ENCODE measurements around the gene HPS5. TPM values are rescaled to one million over a fixed set of nuclear protein-coding genes. Genes with fewer than 3 reads are reported as not detected.

HPS5 gene
- total RNA-seq, 1 experiment from 2014 or later = 18.9 TPM

- H3K9me3 ChIP-seq (ENCODE audit: low read depth, low read length, poor library complexity, severe bottlenecking) = no peaks in the 10 kb centered on the region
- BruUV-seq (replicated peaks) = no TSS peak
- intact Hi-C loops (cut with micrococcal nuclease; ENCODE audit: unreplicated experiment) = no loop called here
- H3K4me3 ChIP-seq (ENCODE audit: low read depth, low read length, poor library complexity, severe bottlenecking) = no peak overlapping the region
- no peaks in the 10 kb centered on the region for H3K27me3 ChIP-seq (replicated peaks; ENCODE audit: insufficient read depth, low read depth, low read length, poor library complexity)
- no peak for TF ChIP-seq CTCF (conservative IDR thresholded peaks at IDR 0.05; ENCODE audit: low read depth, low read length)
- TF ChIP-seq EZH2 (IDR thresholded peaks at IDR 0.05; ENCODE audit: borderline replicate concordance, low read depth, low read length, poor library complexity, severe bottlenecking) = no peak
- H3K27ac ChIP-seq (ENCODE audit: low read depth, low read length, poor library complexity, severe bottlenecking) = no peak overlapping the region
- no peak for DNase-seq (ENCODE audit: low spot score)
- POLR2A ChIA-PET (ENCODE audit: low non-redundant PET) = no interaction called here
- H3K4me1 ChIP-seq (ENCODE audit: insufficient read depth, low read length, poor library complexity, severe bottlenecking) = no peaks in the 10 kb centered on the region
- no peaks in the 10 kb centered on the region for H3K36me3 ChIP-seq (ENCODE audit: insufficient read depth, low read length, poor library complexity, severe bottlenecking)
- CTCF ChIA-PET = no interaction called here
Observed at GRCh38 chr11:18261721-18262120, 60.2 kb downstream of the HPS5 start.

GRCh38 chr11:18259259-18259658, 62.7 kb downstream of the HPS5 start:
- DNase-seq (ENCODE audit: low spot score) = no peak
- intact Hi-C loops (cut with micrococcal nuclease; ENCODE audit: unreplicated experiment) = no loop called here
- ChIA-PET POLR2A (ENCODE audit: low non-redundant PET) (no interaction called here), CTCF (no interaction called here)
- Histone ChIP-seq H3K36me3 (ENCODE audit: insufficient read depth, low read length, poor library complexity, severe bottlenecking) (no peaks in the 10 kb centered on the region), H3K9me3 (ENCODE audit: low read depth, low read length, poor library complexity, severe bottlenecking) (no peaks in the 10 kb centered on the region), H3K27ac (ENCODE audit: low read depth, low read length, poor library complexity, severe bottlenecking) (no peak overlapping the region), H3K4me1 (ENCODE audit: insufficient read depth, low read length, poor library complexity, severe bottlenecking) (no peaks in the 10 kb centered on the region), H3K27me3 (replicated peaks; ENCODE audit: insufficient read depth, low read depth, low read length, poor library complexity) (no peaks in the 10 kb centered on the region), H3K4me3 (ENCODE audit: low read depth, low read length, poor library complexity, severe bottlenecking) (no peak overlapping the region)
- no TSS peak for BruUV-seq (replicated peaks)
- TF ChIP-seq CTCF (conservative IDR thresholded peaks at IDR 0.05; ENCODE audit: low read depth, low read length) (no peak), EZH2 (IDR thresholded peaks at IDR 0.05; ENCODE audit: borderline replicate concordance, low read depth, low read length, poor library complexity, severe bottlenecking) (no peak)

- no peak for TF ChIP-seq EZH2 (IDR thresholded peaks at IDR 0.05; ENCODE audit: borderline replicate concordance, low read depth, low read length, poor library complexity, severe bottlenecking)
- TF ChIP-seq CTCF (conservative IDR thresholded peaks at IDR 0.05; ENCODE audit: low read depth, low read length) = no peak
- Histone ChIP-seq H3K4me1 (ENCODE audit: insufficient read depth, low read length, poor library complexity, severe bottlenecking) (no peaks in the 10 kb centered on the region), H3K4me3 (ENCODE audit: low read depth, low read length, poor library complexity, severe bottlenecking) (no peak overlapping the region), H3K9me3 (ENCODE audit: low read depth, low read length, poor library complexity, severe bottlenecking) (no peaks in the 10 kb centered on the region), H3K27me3 (replicated peaks; ENCODE audit: insufficient read depth, low read depth, low read length, poor library complexity) (no peaks in the 10 kb centered on the region), H3K27ac (ENCODE audit: low read depth, low read length, poor library complexity, severe bottlenecking) (no peak overlapping the region), H3K36me3 (ENCODE audit: insufficient read depth, low read length, poor library complexity, severe bottlenecking) (no peaks in the 10 kb centered on the region)
- CTCF ChIA-PET = no interaction called here
- POLR2A ChIA-PET (ENCODE audit: low non-redundant PET) = no interaction called here
- DNase-seq (ENCODE audit: low spot score) = no peak
- no TSS peak for BruUV-seq (replicated peaks)
- intact Hi-C loops (cut with micrococcal nuclease; ENCODE audit: unreplicated experiment) = no loop called here
Observed at GRCh38 chr11:18254781-18255361, 67.1 kb downstream of the HPS5 start.
